ENCODE measurements around the gene SOX18. TPM values are rescaled to one million over a fixed set of nuclear protein-coding genes. Genes with fewer than 3 reads are reported as not detected.
A peak's percentile ranks its signal among the peaks of the same experiment; 100 is the strongest.

The SOX18 gene
- total RNA-seq, 4 donors from 2014 or later: 2.9 to 6.5 (median 5.6) TPM

- Histone ChIP-seq H3K27me3 (no peaks in the 10 kb centered on the region), H3K36me3 (no peaks in the 10 kb centered on the region), H3K4me1 (peaks cover 10 to 24% of the 10 kb centered on the region in 2 donors), H3K9me3 (no peaks in the 10 kb centered on the region), H3K27ac (peak overlapping the region in 3 of 4 donors; percentile 62 to 77 (median 66)), H3K4me3 (peak overlapping the region; percentile 72 to 99 (median 76))
- intact Hi-C loops (cut with DNase I; ENCODE audit: low total_unique reads) (loop anchor here (5.0 to 10.0 kb wide), 2 partner anchors 107 to 439 kb away; partner anchors contain the start of genes GMEB2 and UCKL1), in situ Hi-C loops (cut with MboI; ENCODE audit: low sequenced_read_pairs in 4 of 4) (no loop called here)
- no peak for ATAC-seq
- no peak for TF ChIP-seq POLR2A (IDR thresholded peaks at IDR 0.05)
- TF ChIP-seq CTCF (IDR thresholded peaks at IDR 0.05 in 4 of 5, conservative IDR thresholded peaks at IDR 0.05 in 1 of 5): no peak
- no peak for DNase-seq
Measured at GRCh38 chr20:64064145-64064698, 14.8 kb upstream of the SOX18 start.

- Histone ChIP-seq H3K9me3 (no peaks in the 10 kb centered on the region), H3K36me3 (no peaks in the 10 kb centered on the region), H3K4me1 (peaks cover 10 to 24% of the 10 kb centered on the region in 2 donors), H3K4me3 (peak overlapping the region; percentile 72 to 99 (median 76)), H3K27ac (peak overlapping the region; percentile 62 to 91 (median 72)), H3K27me3 (no peaks in the 10 kb centered on the region)
- TF ChIP-seq POLR2A (IDR thresholded peaks at IDR 0.05) (no peak), CTCF (IDR thresholded peaks at IDR 0.05 in 4 of 5, conservative IDR thresholded peaks at IDR 0.05 in 1 of 5) (no peak)
- intact Hi-C loops (cut with DNase I; ENCODE audit: low total_unique reads) (loop anchor here (2.0 to 10.0 kb wide), 3 partner anchors 81 to 439 kb away; partner anchors contain the start of genes GMEB2 and UCKL1), in situ Hi-C loops (cut with MboI; ENCODE audit: low sequenced_read_pairs in 4 of 4) (no loop called here)
- DNase-seq (no peak), ATAC-seq (peak in 1 of 2 donors; percentile 18)
Measured at GRCh38 chr20:64063389-64064144, 14.1 kb upstream of the SOX18 start.

GRCh38 chr20:64062596-64063388 is 13.4 kb upstream of the SOX18 start, which contains the start of gene TCEA2:
TCEA2 (plus strand) TSS chr20:64063198; CDS start chr20:64063313, 115 bp downstream.
- in situ Hi-C loops (cut with MboI; ENCODE audit: low sequenced_read_pairs in 4 of 4): no loop called here
- peaks cover 10 to 24% of the 10 kb centered on the region in 2 donors for H3K4me1 ChIP-seq

More at GRCh38 chr20:64062596-64063388, 13.4 kb upstream of the SOX18 start, which contains the start of gene TCEA2:
- H3K27ac ChIP-seq: peak within 1 kb of the TSS; percentile 70 to 91 (median 79)
- no peaks in the 10 kb centered on the region for H3K9me3 ChIP-seq
- no peaks in the 10 kb centered on the region for H3K27me3 ChIP-seq
- TF ChIP-seq CTCF (IDR thresholded peaks at IDR 0.05 in 4 of 5, conservative IDR thresholded peaks at IDR 0.05 in 1 of 5) (no peak), POLR2A (IDR thresholded peaks at IDR 0.05) (peak; percentile 63)
- ATAC-seq (peak; percentile 94), DNase-seq (peak; percentile 93 to 94)
- no peaks in the 10 kb centered on the region for H3K36me3 ChIP-seq
- intact Hi-C loops (cut with DNase I; ENCODE audit: low total_unique reads): loop anchor here (1.0 to 10.0 kb wide), 4 partner anchors 21 to 438 kb away; partner anchors contain the start of genes GMEB2 and UCKL1
- peak within 1 kb of the TSS; percentile 72 to 99 (median 76) for H3K4me3 ChIP-seq

All from gastrocnemius medialis (tissue), 4 donors.